Measurements from ENCODE around the gene ABCA6. TPM values are rescaled to one million over a fixed set of nuclear protein-coding genes. Genes with fewer than 3 reads are reported as not detected.
A peak's percentile ranks its signal among the peaks of the same experiment; 100 is the strongest.
"Not testable (repeated sequence)": the region's sequence is repeated elsewhere in the genome, so short reads cannot be mapped to it uniquely, and the experiment has no call there.

The ABCA6 gene
- total RNA-seq (2014; rRNA removed; shearing (Covaris generic); ENCODE audit: low replicate concordance) = 0.99 and 1.9 TPM in 2 replicates

DNA sequence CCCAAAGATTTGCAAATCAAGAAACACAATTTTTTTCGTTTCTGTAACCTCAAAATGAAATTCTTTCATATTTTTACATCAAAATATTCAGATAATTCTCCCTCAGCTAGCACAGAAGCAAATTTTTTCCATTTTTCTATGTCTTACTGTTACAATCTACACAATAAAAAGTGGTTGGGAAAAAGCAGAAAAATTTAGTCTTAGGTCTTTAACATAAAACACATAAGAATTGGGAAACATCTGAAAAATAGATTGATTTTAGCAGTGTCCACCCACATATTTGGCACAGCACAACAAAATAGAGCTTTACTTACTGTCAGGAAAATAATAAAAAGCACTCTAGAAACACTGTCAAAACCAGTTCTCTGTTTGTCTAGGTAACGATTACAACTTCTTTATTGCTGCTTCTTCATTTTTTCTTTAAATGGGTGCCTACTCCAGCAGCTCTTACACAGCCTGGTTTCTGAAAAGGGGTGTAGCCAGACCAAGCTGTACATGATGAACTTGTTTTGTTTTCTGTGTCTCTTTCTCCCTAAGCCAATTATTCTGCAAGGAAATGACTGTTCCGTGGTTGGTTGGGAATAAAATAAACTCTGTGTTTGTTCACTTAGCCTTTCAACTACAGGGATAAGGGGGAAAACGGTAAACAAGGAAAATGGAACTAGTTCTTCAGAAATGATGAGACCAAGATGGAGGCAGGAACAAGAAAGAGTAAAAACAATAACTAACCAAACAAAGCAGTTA is at the start of gene ABCA6:
Gene ABCA6 (minus strand): TSS at position 465 of the 744 bp plus-strand sequence. CDS start 1,192 bp downstream, outside the sequence.
- peak; percentile 9 for DNase-seq
- no peaks in the 10 kb centered on the region for H3K36me3 ChIP-seq
- H3K27me3 ChIP-seq = no peaks in the 10 kb centered on the region
- H3K4me3 ChIP-seq = peak within 1 kb of the TSS; percentile 3
- H3K9me3 ChIP-seq = no peaks in the 10 kb centered on the region

DNA sequence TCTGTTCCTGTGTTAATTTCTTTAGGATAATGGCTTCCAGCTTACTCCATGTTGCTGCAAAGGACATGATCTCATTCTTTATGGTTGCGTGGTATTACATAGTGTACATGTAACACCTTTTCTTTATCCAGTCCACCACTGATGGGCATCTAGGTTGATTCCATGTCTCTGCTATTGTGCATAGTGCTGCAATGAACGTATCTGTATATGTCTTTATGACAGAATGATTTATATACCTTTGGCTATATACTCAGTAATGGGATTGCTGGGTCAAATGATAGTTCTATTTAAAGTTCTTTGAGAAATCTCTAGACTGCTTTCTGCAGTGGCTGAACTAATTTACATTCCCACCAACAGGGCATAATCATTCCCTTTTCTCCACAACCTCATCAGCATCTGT is 47.1 kb upstream of the ABCA6 start:
- Histone ChIP-seq H3K36me3 (no peaks in the 10 kb centered on the region), H3K4me3 (no peak overlapping the region), H3K9me3 (no peaks in the 10 kb centered on the region), H3K27me3 (no peaks in the 10 kb centered on the region)
- DNase-seq = no peak

DNA sequence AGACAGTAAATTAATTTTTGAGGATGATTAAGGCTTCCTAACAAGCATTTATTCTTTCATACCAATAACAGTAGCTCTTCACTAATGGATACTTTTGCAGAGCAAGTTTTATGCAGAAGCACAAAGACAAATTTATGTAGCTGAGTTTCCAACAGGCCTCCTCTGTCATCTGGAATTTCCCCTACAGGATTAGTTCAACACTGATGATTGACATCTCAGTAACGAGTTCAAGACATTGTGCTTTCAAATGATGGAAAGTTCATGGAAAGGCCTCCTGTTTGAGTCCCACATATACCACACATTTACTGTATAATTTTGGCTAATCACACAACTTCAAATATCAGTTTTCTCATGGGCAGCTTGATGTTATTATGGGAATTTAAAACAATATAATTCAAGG is 46.4 kb upstream of the ABCA6 start:
- no peak overlapping the region for H3K4me3 ChIP-seq
- no peaks in the 10 kb centered on the region for H3K9me3 ChIP-seq
- H3K27me3 ChIP-seq = no peaks in the 10 kb centered on the region
- no peak for DNase-seq
- no peaks in the 10 kb centered on the region for H3K36me3 ChIP-seq

DNA sequence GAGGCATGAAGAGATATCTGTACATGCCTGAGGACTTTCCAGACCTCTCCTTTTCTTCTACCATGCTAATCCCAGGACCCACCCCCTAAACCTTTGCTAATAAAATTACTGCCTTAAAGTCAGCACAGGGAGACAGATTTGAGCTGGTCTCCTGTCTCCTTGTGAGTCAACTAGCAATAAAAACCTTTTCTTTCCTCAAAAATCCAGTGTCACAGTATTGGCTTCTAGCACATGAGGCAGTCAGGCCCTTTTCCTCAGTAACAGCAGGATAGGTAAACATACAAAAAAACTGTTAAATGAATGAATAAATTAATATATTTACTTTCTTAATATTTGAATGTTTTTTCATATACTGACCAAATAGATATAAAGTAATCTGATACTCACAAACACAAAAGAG is 45.6 kb upstream of the ABCA6 start:
- DNase-seq = no peak
- H3K9me3 ChIP-seq = no peaks in the 10 kb centered on the region
- H3K4me3 ChIP-seq = no peak overlapping the region
- no peaks in the 10 kb centered on the region for H3K36me3 ChIP-seq
- H3K27me3 ChIP-seq = no peaks in the 10 kb centered on the region

DNA sequence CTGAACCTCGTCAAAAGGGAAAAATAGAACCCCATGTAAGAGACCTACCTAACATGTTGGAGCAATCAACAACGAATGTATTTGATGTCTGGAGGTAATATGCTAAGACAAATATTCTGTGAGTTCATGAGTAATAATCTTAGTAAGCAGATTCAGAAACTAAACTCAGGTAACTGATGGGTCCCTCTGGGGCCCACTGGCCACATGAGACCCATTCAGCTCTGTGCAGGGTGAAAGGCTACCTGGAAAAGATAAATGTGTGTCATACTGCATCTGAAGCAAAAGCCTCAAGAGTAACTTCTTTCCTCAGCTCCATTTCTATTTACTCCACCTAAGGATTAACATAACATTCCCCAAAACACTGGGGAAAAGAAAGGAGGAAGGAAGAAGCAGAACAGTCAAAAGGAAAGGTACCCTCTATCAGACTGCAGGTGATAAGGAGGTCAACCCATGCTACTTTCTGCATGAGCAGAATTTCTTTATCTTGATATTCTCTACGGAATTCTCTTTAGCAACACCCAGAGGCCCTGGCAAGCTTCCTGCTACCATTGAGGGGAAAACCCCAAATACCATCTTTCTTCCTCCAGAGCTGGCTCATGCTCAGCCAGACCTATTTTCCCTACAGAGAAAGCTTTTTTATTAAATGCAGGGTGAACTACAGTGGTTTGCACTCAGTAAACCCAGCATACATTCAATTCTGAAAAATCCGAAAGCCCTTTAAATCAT is 37.7 kb upstream of the ABCA6 start:
- Histone ChIP-seq H3K9me3 (no peaks in the 10 kb centered on the region), H3K36me3 (no peaks in the 10 kb centered on the region), H3K4me3 (no peak overlapping the region), H3K27me3 (no peaks in the 10 kb centered on the region)
- peak; percentile 33 for DNase-seq

GRCh38 chr17:69176457-69176795 is 34.7 kb upstream of the ABCA6 start:
- Histone ChIP-seq H3K36me3 (no peaks in the 10 kb centered on the region), H3K4me3 (no peak overlapping the region), H3K27me3 (no peaks in the 10 kb centered on the region), H3K9me3 (no peaks in the 10 kb centered on the region)
- no peak for DNase-seq

DNA sequence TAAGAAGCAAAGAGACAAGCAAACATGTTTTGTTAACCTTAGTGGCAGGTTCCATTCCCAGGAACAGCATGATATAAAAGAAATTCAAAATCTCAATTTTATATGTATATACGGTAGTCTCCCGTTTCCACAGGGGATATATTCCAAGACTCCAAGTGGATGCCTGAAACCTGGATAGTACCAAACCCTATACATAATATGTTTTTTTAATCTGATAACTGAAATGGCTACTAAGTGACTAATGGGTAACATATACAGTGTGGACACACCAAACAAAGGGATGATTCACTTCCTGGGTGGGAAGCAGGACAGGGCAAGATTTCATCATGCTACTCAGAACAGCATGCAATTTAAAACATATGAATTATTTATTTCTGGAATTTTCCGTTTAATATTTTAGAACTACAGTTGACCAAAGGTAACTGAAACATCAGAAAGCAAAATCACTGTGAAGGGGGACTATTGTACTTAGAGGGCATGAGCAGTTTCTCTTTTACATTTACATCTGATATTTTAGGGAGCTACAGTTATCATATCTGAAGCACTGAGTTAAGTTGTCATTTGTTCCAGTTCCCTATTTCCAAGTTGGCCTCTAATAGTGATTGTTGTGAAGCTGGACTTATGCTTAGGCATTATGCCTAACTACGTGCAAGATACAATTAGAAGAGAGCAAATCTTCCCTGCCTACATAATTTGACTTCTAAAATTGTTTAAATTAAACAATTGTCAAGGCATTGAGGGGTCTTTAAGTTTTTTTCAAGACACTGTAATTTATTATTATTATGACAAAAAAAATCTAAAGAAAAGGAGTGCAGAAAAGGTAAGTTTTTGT is 34.1 kb upstream of the ABCA6 start:
- Histone ChIP-seq H3K9me3 (no peaks in the 10 kb centered on the region), H3K4me3 (no peak overlapping the region), H3K27me3 (no peaks in the 10 kb centered on the region), H3K36me3 (no peaks in the 10 kb centered on the region)
- peak; percentile 73 for DNase-seq

DNA sequence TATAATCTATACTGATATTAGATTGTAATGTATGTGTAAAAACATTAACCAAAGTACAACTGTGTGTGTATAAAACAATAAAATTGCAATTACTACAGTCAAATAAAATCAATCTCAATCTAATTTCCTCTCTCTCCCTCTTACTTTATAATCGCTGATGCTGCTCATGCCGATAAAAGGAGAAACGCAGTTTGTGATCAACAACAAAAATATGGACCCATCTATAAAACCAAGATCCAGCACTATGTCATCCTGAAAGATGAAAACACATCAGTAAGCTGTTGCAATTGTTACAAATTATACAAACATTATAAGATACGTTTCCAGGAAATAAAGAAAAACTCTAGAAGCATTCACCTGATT is 33.5 kb upstream of the ABCA6 start:
- Histone ChIP-seq H3K36me3 (no peaks in the 10 kb centered on the region), H3K9me3 (no peaks in the 10 kb centered on the region), H3K4me3 (no peak overlapping the region)

DNA sequence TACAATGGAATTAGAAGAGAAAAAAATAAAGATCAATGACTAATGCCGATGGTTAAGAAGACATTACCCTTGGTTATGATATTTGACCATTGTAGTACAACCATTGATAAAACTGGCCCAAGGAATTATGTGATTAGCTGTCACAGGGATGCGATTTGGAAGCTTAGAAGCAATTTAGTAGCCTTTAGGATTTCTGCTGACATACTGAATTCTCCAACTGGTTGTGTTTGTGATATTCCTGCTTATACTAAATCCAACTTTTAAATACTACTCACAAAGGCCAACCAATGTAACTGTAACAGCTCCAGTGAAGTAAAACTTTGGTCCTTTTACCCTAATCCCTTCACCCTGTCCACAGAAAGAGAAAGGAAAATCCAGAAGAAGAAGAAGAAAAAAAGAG is 31.4 kb upstream of the ABCA6 start:
- no peak for DNase-seq
- no peak overlapping the region for H3K4me3 ChIP-seq
- H3K27me3 ChIP-seq = no peaks in the 10 kb centered on the region
- H3K9me3 ChIP-seq = no peaks in the 10 kb centered on the region
- H3K36me3 ChIP-seq = no peaks in the 10 kb centered on the region

More for the DNA sequence above, 33.5 kb upstream of the ABCA6 start:
- H3K27me3 ChIP-seq = no peaks in the 10 kb centered on the region
- DNase-seq = no peak

DNA sequence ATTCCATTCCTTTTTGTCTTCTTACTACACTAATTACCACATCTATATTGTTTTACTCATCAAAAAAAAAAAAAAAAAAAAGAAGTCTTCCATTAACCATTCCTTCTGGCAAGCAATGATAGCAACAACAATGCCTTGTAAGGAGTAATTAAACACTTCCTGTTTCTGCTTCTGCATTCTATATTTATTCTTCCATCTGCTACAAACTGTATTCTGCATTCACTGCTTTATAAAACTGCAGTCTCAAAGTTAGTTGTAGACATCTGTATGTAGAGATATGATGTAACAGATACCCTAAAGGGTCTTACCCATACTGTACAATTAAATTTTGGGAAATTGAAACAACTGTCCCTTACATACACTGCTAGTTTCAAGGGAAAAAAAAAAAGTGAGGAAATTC is 28.7 kb upstream of the ABCA6 start:
- H3K9me3 ChIP-seq = no peaks in the 10 kb centered on the region
- no peak for DNase-seq
- H3K36me3 ChIP-seq = no peaks in the 10 kb centered on the region
- H3K27me3 ChIP-seq = no peaks in the 10 kb centered on the region
- H3K4me3 ChIP-seq = no peak overlapping the region

DNA sequence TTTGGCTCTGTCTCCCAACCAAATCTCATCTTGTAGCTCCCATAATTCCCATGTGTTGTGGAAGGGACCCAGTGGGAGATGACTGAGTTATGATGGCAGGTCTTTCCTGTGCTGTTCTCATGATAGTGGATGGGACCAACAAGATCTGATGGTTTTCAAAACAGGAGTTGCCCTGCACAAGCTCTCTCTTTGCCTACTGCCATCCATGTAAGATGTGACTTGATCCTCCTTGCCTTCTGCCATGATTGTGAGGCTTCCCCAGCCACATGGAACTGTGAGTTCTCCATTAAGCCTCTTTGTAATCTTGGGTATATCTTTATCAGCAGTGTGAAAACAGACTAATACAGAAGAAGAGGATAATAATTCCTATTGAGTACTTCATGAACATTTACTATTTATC is 26.9 kb upstream of the ABCA6 start:
- not testable (repeated sequence) for H3K36me3 ChIP-seq, H3K27me3 ChIP-seq, H3K9me3 ChIP-seq, DNase-seq, H3K4me3 ChIP-seq

- DNase-seq = no peak
- no peaks in the 10 kb centered on the region for H3K27me3 ChIP-seq
- H3K9me3 ChIP-seq = no peaks in the 10 kb centered on the region
- H3K36me3 ChIP-seq = no peaks in the 10 kb centered on the region
- H3K4me3 ChIP-seq = no peak overlapping the region
Observed at GRCh38 chr17:69166957-69167356, 25.3 kb upstream of the ABCA6 start.

- H3K9me3 ChIP-seq = no peaks in the 10 kb centered on the region
- no peaks in the 10 kb centered on the region for H3K36me3 ChIP-seq
- no peaks in the 10 kb centered on the region for H3K27me3 ChIP-seq
- no peak for DNase-seq
- H3K4me3 ChIP-seq = no peak overlapping the region
Observed at GRCh38 chr17:69164206-69164605, 22.5 kb upstream of the ABCA6 start.

DNA sequence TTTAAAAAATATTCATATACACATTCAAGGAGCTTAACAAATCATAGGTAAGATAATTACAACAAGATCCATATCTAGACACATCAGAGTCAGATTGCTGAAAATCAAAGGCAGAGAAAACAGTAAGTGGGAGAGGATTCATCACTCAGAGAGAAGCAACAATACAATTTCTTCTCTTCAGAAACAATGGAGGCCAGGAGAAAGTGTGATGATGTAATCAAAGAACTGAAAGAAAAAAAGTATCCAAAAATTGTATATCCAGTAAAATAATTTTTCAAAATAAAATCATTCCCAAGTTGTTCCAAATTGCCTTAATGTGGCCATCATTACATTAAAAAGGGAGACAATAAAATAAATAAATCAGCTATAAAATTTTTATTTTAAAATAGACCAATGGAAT is 17.7 kb upstream of the ABCA6 start:
- Histone ChIP-seq H3K9me3 (no peaks in the 10 kb centered on the region), H3K4me3 (no peak overlapping the region), H3K27me3 (no peaks in the 10 kb centered on the region), H3K36me3 (no peaks in the 10 kb centered on the region)
- DNase-seq = no peak

DNA sequence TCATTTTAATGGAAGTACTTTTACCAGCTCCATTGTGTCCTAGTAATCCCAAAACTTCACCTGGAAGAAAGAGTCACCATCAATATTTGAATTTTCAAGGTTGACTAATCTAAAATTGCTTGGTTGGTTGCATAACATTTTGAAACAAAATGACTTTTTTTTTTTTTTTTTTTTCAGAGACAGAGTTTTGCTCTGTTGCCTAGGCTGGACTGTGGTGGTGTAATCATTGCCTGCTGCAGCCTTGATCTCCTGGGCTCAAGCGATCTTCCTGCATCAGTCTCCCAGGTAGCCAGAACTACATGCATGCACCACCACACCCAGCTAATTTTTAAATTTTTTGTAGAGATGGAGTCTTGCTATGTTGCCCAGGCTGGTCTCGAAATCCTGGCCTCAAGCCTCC is 12.6 kb upstream of the ABCA6 start:
- no peaks in the 10 kb centered on the region for H3K27me3 ChIP-seq
- no peak for DNase-seq
- no peaks in the 10 kb centered on the region for H3K36me3 ChIP-seq
- no peaks in the 10 kb centered on the region for H3K9me3 ChIP-seq
- no peak overlapping the region for H3K4me3 ChIP-seq

- Histone ChIP-seq H3K36me3 (no peaks in the 10 kb centered on the region), H3K27me3 (no peaks in the 10 kb centered on the region), H3K4me3 (no peak overlapping the region), H3K9me3 (no peaks in the 10 kb centered on the region)
- no peak for DNase-seq
Observed at GRCh38 chr17:69150333-69150732, 8.6 kb upstream of the ABCA6 start.

GRCh38 chr17:69147460-69147859 is 5.8 kb upstream of the ABCA6 start:
- no peaks in the 10 kb centered on the region for H3K9me3 ChIP-seq
- no peaks in the 10 kb centered on the region for H3K36me3 ChIP-seq
- H3K4me3 ChIP-seq = no peak overlapping the region
- no peak for DNase-seq
- H3K27me3 ChIP-seq = no peaks in the 10 kb centered on the region

Measured in MG63 (cell line).